Upper lobe of left lung (tissue), 4 donors: Measurements from ENCODE around the gene MYO6.

Experiments
- CTCF ChIP-seq, 6 experiments: fragments of 450-650 bp in 4 of 6; fragments of 200-600 bp in 2 of 6; sonication (generic) in 2 of 6; IDR thresholded peaks; one replicate each; pipeline ENCODE4 v1.5.1; 2016 to 2019; ENCODE audit warnings: antibody characterized with exemption in 6 of 6
- EP300 ChIP-seq, 4 donors: sonication (generic); formaldehyde crosslinking; IDR thresholded peaks; one replicate each; pipeline ENCODE4 v1.5.1; 2017; ENCODE audit warnings: antibody characterized with exemption in 4 of 4, control low read depth in 2 of 4
- POLR2AphosphoS5 ChIP-seq, 2 donors: sonication (generic); formaldehyde crosslinking; IDR thresholded peaks; one replicate each; pipeline ENCODE4 v1.5.1; 2017; ENCODE audit warnings: antibody characterized with exemption in 2 of 2

DNA sequence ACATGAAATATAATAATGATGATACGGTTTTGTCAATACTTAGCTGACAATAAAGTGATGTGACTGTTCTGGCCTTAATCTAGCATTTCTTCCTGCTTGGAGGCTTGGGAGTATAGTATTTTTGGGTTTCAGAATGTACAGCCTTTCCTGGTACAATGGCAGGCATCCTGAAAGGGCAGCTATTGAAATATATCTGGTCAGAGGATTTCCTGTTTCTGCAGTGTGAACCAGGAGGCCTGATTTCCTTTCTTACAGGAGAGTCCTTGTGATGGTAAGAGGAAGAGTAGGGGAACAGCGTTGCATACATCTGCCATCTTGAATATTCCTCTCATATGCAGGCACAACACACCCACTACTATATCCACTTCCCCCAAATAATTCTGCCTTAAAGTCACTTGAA lies 93.7 kb downstream of the MYO6 start:
- no peak for TF ChIP-seq EP300 (IDR thresholded peaks at IDR 0.05)
- no peak for TF ChIP-seq CTCF (IDR thresholded peaks at IDR 0.05)
- no peak for TF ChIP-seq POLR2AphosphoS5 (IDR thresholded peaks at IDR 0.05)
